HG03025 (cell line): Measurements from ENCODE around the gene UQCC5.

Experiments
- ATAC-seq: cut with Tn5 transposase; IDR thresholded peaks from one replicate; pipeline ENCODE4 v1.9.1; 2021; ENCODE audit warnings: mild to moderate bottlenecking, moderate library complexity; ENCODE audit not compliant: unreplicated experiment, low FRiP score

Gene UQCC5

DNA sequence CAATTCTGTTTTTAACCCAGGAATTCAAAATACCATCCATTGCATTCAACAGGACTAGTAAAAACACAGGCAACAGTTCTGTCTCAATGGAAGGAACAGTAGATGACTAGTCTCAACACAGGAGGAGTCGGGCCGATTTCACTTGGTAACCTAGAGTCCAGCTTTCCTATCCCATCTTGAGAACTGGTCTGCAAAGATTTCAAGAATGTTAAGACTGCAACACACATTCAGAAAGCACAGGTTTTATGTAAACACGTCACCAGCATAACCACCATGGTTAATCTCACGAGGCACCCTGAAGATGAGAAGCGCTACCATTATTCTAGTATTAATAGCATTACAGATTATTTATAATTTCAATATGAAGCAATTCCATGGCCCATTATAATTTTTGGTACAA is 22.0 kb downstream of the UQCC5 start:
- ATAC-seq, result no peak

DNA sequence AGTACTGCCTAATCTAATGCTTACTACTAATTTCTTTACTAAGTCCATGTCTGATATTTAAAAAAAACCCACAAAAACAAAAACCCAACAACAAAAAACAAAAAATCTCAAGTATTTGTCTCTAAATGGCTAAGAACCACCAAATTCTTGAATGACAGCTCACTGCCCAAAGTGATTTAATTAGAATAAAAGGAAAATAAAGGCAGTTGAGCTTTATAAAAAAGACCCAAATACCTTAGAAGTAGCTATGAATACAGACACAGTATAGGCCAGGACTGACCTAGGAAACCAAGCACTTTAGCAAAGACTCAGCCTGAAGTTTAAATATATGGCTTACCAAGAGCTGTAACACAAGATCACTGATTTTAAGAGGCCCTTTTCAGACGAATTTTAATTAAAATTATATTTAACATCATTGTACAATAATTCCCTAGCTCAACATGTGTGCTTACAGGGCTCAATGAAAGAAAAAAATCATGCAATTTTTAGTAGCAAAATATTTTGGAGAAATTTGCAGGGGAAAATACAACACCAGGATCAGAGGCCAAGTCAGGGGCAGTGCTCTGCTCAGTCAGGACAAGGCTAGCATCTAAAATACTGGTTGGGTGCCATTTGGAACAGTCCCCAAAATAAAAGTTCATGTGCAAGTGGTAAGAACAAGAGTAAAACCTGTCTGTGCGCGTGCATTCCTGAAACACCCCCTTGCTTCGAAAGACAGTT is 24.8 kb downstream of the UQCC5 start:
- no peak for ATAC-seq

DNA sequence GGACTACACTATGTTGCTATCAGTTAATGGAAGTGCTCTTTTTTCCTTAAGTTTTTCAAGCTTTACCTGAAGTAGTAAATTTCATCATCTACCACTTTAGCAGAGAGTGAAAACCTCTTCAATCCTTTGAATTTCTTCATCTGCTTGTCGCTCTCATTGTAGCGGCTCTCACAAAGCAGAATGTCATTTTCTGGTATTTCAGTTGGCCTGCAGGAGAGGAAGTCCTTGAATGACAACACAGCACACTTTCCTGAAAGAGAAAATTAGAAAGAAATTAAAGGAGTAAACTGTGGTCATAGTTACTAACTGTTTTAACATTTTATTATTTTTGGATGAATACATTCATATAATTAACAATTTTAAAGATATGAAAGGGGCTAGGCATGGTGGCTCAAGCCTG is 27.6 kb downstream of the UQCC5 start:
- ATAC-seq, result no peak

DNA sequence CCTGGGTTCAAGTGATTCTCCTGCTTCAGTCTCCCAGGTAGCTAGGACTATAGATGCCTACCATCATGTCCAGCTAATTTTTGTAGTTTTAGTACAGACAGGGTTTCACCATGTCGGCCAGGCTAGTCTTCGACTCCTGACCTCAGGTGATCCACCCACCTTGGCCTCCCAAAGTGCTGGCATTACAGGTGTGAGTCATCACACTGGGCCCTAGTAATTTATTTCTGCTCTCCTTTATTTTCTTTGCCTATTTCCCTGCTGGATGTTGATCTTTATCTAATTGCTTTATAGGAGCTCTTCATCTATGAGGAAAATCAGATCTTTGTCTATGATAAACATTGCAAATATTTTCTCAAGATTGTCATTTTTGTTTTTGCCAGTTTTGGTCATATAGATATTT is 31.7 kb downstream of the UQCC5 start:
- ATAC-seq, result no peak

DNA sequence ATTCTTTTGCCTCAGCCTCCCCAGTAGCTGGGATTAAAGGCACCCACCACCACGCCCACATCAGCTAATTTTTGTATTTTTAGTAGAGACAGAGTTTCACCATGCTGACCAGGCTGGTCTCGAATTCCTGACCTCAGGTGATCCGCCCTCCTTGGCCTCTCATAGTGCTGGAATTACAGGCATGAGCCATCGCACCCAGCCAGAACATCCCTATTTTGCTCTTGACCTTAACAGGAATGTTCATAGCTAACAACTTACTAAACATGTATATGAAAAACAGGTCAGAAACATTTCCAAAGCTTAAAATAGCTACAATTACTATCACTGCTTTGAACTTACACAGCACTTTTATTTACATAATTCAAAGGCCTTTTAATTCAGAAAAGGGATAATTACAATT is 33.7 kb downstream of the UQCC5 start:
- ATAC-seq, result no peak

DNA sequence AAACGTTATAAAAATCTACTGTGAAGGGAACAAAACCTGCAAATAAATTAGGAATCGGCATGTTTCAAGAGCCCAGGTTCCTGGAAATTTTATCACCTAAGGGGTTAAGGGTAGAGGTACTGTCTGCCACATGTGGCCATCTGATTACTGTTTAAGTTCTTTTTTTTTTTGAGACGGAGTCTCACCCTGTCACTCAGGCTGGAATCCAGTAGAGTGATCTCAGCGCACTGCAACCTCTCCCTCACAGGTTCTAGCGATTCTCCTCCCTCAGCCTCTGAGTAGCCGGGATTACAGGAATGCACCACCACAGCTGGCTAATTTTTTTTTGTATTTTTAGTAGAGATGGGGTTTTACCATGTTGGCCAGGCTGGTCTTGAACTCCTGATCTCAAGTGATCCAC is 35.8 kb downstream of the UQCC5 start:
- no peak for ATAC-seq

DNA sequence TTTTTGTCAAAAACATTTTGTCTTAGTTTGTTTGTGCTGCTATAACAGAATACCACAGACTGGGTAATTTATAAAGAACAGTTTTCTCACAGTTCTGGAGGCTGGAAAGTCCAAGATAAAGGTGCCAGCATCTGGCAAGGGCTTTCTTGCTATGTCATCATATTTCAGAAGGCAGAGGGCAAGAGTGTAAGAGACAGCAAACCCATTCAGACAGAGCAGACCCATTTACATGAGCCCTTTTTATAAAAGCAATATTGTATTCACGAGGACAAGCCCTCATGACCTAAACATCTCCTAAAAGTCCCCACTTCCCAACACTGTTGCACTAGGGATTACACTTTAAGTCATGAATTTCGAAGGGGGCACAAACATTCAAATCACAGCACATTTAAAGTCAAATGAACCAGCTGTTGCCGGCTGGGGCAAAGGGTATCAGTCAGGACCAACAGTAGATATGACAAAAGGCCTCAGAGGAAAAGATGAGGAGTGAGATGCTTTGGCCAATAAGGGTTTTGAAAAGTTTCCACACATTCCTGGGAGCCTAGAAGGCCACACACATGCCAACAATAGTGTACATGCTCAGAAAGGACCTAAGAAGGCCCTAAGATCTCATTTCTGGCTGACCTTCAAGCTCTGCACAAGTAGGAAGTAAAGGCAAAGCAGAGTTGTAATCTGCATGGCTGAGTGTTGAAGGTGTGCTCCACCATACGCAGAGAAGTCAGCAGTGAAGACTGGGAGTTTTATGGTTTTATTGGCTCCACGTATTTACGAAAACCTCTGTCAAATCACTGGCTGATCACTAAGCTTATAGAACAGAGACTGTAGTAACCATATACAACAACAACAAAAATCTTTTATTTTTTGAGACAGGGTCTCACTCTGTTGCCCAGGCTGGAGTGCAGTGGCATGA is 37.9 kb downstream of the UQCC5 start:
- no peak for ATAC-seq
